IMR-90 (cell line): ENCODE data around the gene PLN. TPM values are rescaled to one million over a fixed set of nuclear protein-coding genes. Genes with fewer than 3 reads are reported as not detected.

Source experiments
- ATAC-seq: fragments of 200-7000 bp; cut with Tn5 transposase; 2 replicates; pipeline ENCODE4 v1.9.1; 2020; ENCODE audit warnings: low read depth, mild to moderate bottlenecking, moderate library complexity
- BruUV-seq: library from RNA; stranded (reverse); fragments of 400-500 nt; replicated peaks from 2 replicates; lab custom pipeline; 2021; lab: Mats Ljungman, UMichigan
- CTCF ChIA-PET: fragments of 300-600 bp; formaldehyde crosslinking; extraction: SDS; loops from one replicate; lab custom pipeline; 2021; ENCODE audit warnings: antibody characterized with exemption; lab: Yijun Ruan, JAX
- POLR2A ChIA-PET: fragments of 300-600 bp; sonication (Branson Sonifier 250); formaldehyde crosslinking; loops from one replicate; lab custom pipeline; 2022; ENCODE audit warnings: antibody characterized with exemption; ENCODE audit not compliant: unreplicated experiment; lab: Charles Lee
- DNase-seq: peaks from one replicate; pipeline ENCODE4 v3.0.0; 2013
- H2AFZ ChIP-seq: replicated peaks from 2 replicates; pipeline ENCODE3; 2013; ENCODE audit warnings: low read length, mild to moderate bottlenecking; ENCODE audit not compliant: poor library complexity
- H2AK5ac ChIP-seq: 2 replicates; pipeline ENCODE4 v1.6.1; 2013; ENCODE audit warnings: low read depth, low read length, inconsistent platforms
- H2AK9ac ChIP-seq: replicated peaks from 2 replicates; pipeline ENCODE3; 2013; ENCODE audit warnings: mild to moderate bottlenecking, low read depth, low read length, moderate library complexity; ENCODE audit not compliant: poor library complexity
- H2BK120ac ChIP-seq: 2 replicates; pipeline ENCODE4 v1.6.1; 2013; ENCODE audit warnings: low read depth, low read length, inconsistent platforms
- H2BK15ac ChIP-seq: 3 replicates; pipeline ENCODE4 v1.6.1; 2013; ENCODE audit warnings: low read depth, low read length, inconsistent platforms
- H2BK20ac ChIP-seq: 2 replicates; pipeline ENCODE4 v1.6.1; 2013; ENCODE audit warnings: low read depth, mild to moderate bottlenecking, inconsistent platforms, low read length, moderate library complexity
- H2BK5ac ChIP-seq: 2 replicates; pipeline ENCODE4 v1.6.1; 2013; ENCODE audit warnings: mild to moderate bottlenecking, low read depth, low read length, inconsistent platforms; ENCODE audit not compliant: poor library complexity, severe bottlenecking
- H3K14ac ChIP-seq: replicated peaks from 2 replicates; pipeline ENCODE4 v1.6.1; 2013; ENCODE audit warnings: low read depth, low read length, inconsistent platforms
- H3K18ac ChIP-seq: 2 replicates; pipeline ENCODE4 v1.6.1; 2013; ENCODE audit warnings: low read depth, low read length, control low read depth
- H3K23ac ChIP-seq: 2 replicates; pipeline ENCODE4 v1.6.1; 2013; ENCODE audit warnings: low read depth, low read length, inconsistent platforms
- H3K27ac ChIP-seq: 2 replicates; pipeline ENCODE4 v1.5.1; 2013; ENCODE audit warnings: mild to moderate bottlenecking, control low read depth, low read length; ENCODE audit not compliant: insufficient read depth
- H3K27me3 ChIP-seq: 2 replicates; pipeline ENCODE4 v1.6.1; 2013; ENCODE audit warnings: low read length; ENCODE audit not compliant: control insufficient read depth, insufficient read depth
- H3K36me3 ChIP-seq: 2 replicates; pipeline ENCODE4 v1.6.1; 2013; ENCODE audit warnings: low read length, mixed read lengths; ENCODE audit not compliant: control insufficient read depth, insufficient read depth
- H3K4ac ChIP-seq: 2 replicates; pipeline ENCODE4 v1.6.1; 2013; ENCODE audit warnings: low read depth, low read length, inconsistent platforms
- H3K4me1 ChIP-seq: 2 replicates; pipeline ENCODE4 v1.6.1; 2013; ENCODE audit warnings: low read length, mixed read lengths; ENCODE audit not compliant: control insufficient read depth, insufficient read depth
- H3K4me2 ChIP-seq: 2 replicates; pipeline ENCODE4 v1.6.1; 2013; ENCODE audit warnings: low read depth, mild to moderate bottlenecking, control low read depth, low read length, moderate library complexity
- H3K4me3 ChIP-seq: 2 replicates; pipeline ENCODE4 v1.5.1; 2013; ENCODE audit warnings: low read depth, mild to moderate bottlenecking, control low read depth, low read length, moderate library complexity; ENCODE audit not compliant: insufficient read depth
- H3K56ac ChIP-seq: 2 replicates; pipeline ENCODE4 v1.6.1; 2013; ENCODE audit warnings: low read length, inconsistent platforms; ENCODE audit not compliant: insufficient read depth; ENCODE audit errors: extremely low read depth
- H3K79me1 ChIP-seq, 2 experiments: 2 replicates each; pipeline ENCODE4 v1.6.1; 2013; ENCODE audit warnings: low read length in 2 of 2, inconsistent platforms in 1 of 2, low read depth in 1 of 2
- H3K9ac ChIP-seq: 2 replicates; pipeline ENCODE4 v1.6.1; 2013; ENCODE audit warnings: low read depth, low read length, control low read depth
- H3K9me1 ChIP-seq: 2 replicates; pipeline ENCODE4 v1.6.1; 2013; ENCODE audit warnings: low read length, inconsistent platforms; ENCODE audit not compliant: insufficient read depth
- H3K9me3 ChIP-seq: 2 replicates; pipeline ENCODE4 v1.6.1; 2013; ENCODE audit warnings: low read length; ENCODE audit not compliant: control insufficient read depth, insufficient read depth
- H4K20me1 ChIP-seq: 2 replicates; pipeline ENCODE4 v1.6.1; 2013; ENCODE audit warnings: low read length, inconsistent platforms; ENCODE audit not compliant: insufficient read depth
- H4K5ac ChIP-seq: 2 replicates; pipeline ENCODE4 v1.6.1; 2013; ENCODE audit warnings: mild to moderate bottlenecking, low read depth, low read length, control low read depth
- H4K8ac ChIP-seq, 2 experiments: 2 replicates each; pipeline ENCODE4 v1.6.1; 2013; ENCODE audit warnings: low read depth in 2 of 2, low read length in 2 of 2, control low read depth in 1 of 2, inconsistent platforms in 1 of 2
- H4K91ac ChIP-seq: 2 replicates; pipeline ENCODE4 v1.6.1; 2013; ENCODE audit warnings: low read depth, low read length, inconsistent platforms; ENCODE audit not compliant: insufficient read depth
- BHLHE40 ChIP-seq: fragments of 150-350 bp; IDR thresholded peaks from 2 replicates; pipeline ENCODE4 v1.6.1; 2016; ENCODE audit warnings: mild to moderate bottlenecking, low read depth, low read length
- CTCF ChIP-seq: conservative IDR thresholded peaks from 2 replicates; pipeline ENCODE4 v1.5.1; 2012; ENCODE audit warnings: mild to moderate bottlenecking, low read depth, low read length, improper control_type of control experiment
- MAFK ChIP-seq: IDR thresholded peaks from 2 replicates; pipeline ENCODE4 v1.6.1; 2012; ENCODE audit warnings: low read depth, low read length, improper control_type of control experiment
- MXI1 ChIP-seq: IDR thresholded peaks from 2 replicates; pipeline ENCODE4 v1.6.1; 2012; ENCODE audit warnings: low read depth, mild to moderate bottlenecking, low read length, moderate library complexity, borderline replicate concordance
- NFE2L2 ChIP-seq: fragments of 150-350 bp; IDR thresholded peaks from 2 replicates; pipeline ENCODE4 v1.6.1; 2016; ENCODE audit warnings: low read depth, mild to moderate bottlenecking, low read length
- POLR2A ChIP-seq: IDR thresholded peaks from 2 replicates; pipeline ENCODE4 v1.6.1; 2012; ENCODE audit warnings: mild to moderate bottlenecking, low read depth, low read length
- WGBS, 2 experiments: methylation state at CpG; one replicate each; pipeline versions ENCODE4 v1.1.5 to v1.1.7; 2013; ENCODE audit warnings: missing lambda C conversion rate in 2 of 2; ENCODE audit not compliant: insufficient read length in 1 of 2; ENCODE audit errors: extremely low coverage in 2 of 2; 5-methylcytosine and 5-hydroxymethylcytosine counted together
- dilution Hi-C: fragments of 300-500 bp; cut with HindIII; formaldehyde crosslinking; loops from one replicate; pipeline ENCODE4 v1.14.3; 2018; ENCODE audit warnings: low sequenced_read_pairs; ENCODE audit not compliant: unreplicated experiment
- in situ Hi-C: fragments of 300-500 bp; cut with MboI; formaldehyde crosslinking; loops from 3 replicates; pipeline ENCODE4 v1.14.3; 2019; ENCODE audit warnings: low sequenced_read_pairs, inconsistent platforms, mixed read lengths
- intact Hi-C: fragments of 100-400 bp; cut with micrococcal nuclease; formaldehyde crosslinking; loops from 2 replicates; pipeline ENCODE4 v1.10.0; 2022
- polyA plus RNA-seq, 3 experiments: library from polyadenylated mRNA; depleted of rRNA; stranded (reverse); fragments of >200 nt; gene quantifications; 2 replicates each; pipeline ENCODE4 v1.2.3, GENCODE V29; 2012; ENCODE audit warnings: low replicate concordance in 1 of 3
- total RNA-seq: library from RNA; depleted of rRNA; stranded (reverse); fragments of >200 nt; gene quantifications from 2 replicates; pipeline ENCODE4 v1.2.3, GENCODE V29; 2012
- TF ChIP-seq, protein P1 (sequence below): fragments of 150-350 bp; IDR thresholded peaks from 2 replicates; pipeline ENCODE4 v1.6.1; 2017; ENCODE audit warnings: mild to moderate bottlenecking, antibody characterized with exemption, low read length, low read depth
- TF ChIP-seq, protein P2 (sequence below): fragments of 150-350 bp; IDR thresholded peaks from 2 replicates; pipeline ENCODE4 v1.6.1; 2016; ENCODE audit warnings: low read depth, mild to moderate bottlenecking, low read length, moderate library complexity, borderline replicate concordance

Gene PLN
- total and polyA plus RNA-seq, 2 of the 4 experiments (the other 2 are of a cell fraction) = under 0.01 TPM; not detected in 1

- TF ChIP-seq BHLHE40 = no peak
- TF ChIP-seq MXI1 = no peak
- no peak for TF ChIP-seq CTCF
- TF ChIP-seq, protein P1, sequence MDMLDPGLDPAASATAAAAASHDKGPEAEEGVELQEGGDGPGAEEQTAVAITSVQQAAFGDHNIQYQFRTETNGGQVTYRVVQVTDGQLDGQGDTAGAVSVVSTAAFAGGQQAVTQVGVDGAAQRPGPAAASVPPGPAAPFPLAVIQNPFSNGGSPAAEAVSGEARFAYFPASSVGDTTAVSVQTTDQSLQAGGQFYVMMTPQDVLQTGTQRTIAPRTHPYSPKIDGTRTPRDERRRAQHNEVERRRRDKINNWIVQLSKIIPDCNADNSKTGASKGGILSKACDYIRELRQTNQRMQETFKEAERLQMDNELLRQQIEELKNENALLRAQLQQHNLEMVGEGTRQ = no peak
- TF ChIP-seq, protein P2, sequence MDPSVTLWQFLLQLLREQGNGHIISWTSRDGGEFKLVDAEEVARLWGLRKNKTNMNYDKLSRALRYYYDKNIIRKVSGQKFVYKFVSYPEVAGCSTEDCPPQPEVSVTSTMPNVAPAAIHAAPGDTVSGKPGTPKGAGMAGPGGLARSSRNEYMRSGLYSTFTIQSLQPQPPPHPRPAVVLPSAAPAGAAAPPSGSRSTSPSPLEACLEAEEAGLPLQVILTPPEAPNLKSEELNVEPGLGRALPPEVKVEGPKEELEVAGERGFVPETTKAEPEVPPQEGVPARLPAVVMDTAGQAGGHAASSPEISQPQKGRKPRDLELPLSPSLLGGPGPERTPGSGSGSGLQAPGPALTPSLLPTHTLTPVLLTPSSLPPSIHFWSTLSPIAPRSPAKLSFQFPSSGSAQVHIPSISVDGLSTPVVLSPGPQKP = no peak
- no peak for TF ChIP-seq POLR2A
- no peak for TF ChIP-seq MAFK
- no peak for TF ChIP-seq NFE2L2
- no peak overlapping the region for H4K91ac ChIP-seq
- no peak overlapping the region for H3K9ac ChIP-seq
- no peak overlapping the region for H3K18ac ChIP-seq
- H4K5ac ChIP-seq = no peak overlapping the region
- no peak overlapping the region for H2AK5ac ChIP-seq
- H4K20me1 ChIP-seq = no peaks in the 10 kb centered on the region
- H3K4me1 ChIP-seq = peaks cover 3% of the 10 kb centered on the region; the same call in 1 of the 2 replicates
- no peak overlapping the region for H2AK9ac ChIP-seq
- no peak overlapping the region for H2BK120ac ChIP-seq
- H3K36me3 ChIP-seq = peaks cover 6% of the 10 kb centered on the region; the same call in 1 of the 2 replicates
- POLR2A ChIA-PET = no interaction called here
- no peak overlapping the region for H2BK20ac ChIP-seq
- DNase-seq = peak; percentile 47
- BruUV-seq = no TSS peak
- no peak overlapping the region for H2BK5ac ChIP-seq
- no peaks in the 10 kb centered on the region; the same call in 1 of the 2 replicates for H3K9me1 ChIP-seq
- dilution Hi-C loops (no loop called here), intact Hi-C loops (no loop called here), in situ Hi-C loops (loop anchor here (5.0 kb wide), 1 partner anchor 214 kb away; no protein-coding TSS in a partner anchor)
- no peak overlapping the region for H3K27ac ChIP-seq
- no peak overlapping the region for H3K4me2 ChIP-seq
- no peak overlapping the region for H4K8ac ChIP-seq
- no peaks in the 10 kb centered on the region for H3K27me3 ChIP-seq
- CTCF ChIA-PET = interaction anchor here (1.0 kb wide), 1 partner anchor 14 kb away, joined by 3 read pairs; no protein-coding TSS in a partner anchor
- WGBS, 2 experiments = no CpG with 5 or more reads among the region's 1 CpG
- no peak overlapping the region for H3K4me3 ChIP-seq
- no peak overlapping the region for H3K4ac ChIP-seq
- H3K79me1 ChIP-seq = peaks cover 3 to 7% of the 10 kb centered on the region in 2 experiments; a peak in 1 of 4 replicates
- no peak overlapping the region for H2BK15ac ChIP-seq
- H3K14ac ChIP-seq = no peak overlapping the region
- H3K56ac ChIP-seq = no peak overlapping the region
- ATAC-seq = no peak
- no peaks in the 10 kb centered on the region for H3K9me3 ChIP-seq
- H2AFZ ChIP-seq = no peak overlapping the region
- no peak overlapping the region for H3K23ac ChIP-seq
Observed at GRCh38 chr6:118501765-118502164, 46.3 kb upstream of the PLN start.
